ENCODE measurements around the gene ACSM2A. TPM values are rescaled to one million over a fixed set of nuclear protein-coding genes. Genes with fewer than 3 reads are reported as not detected.
"Not testable (repeated sequence)": the region's sequence is repeated elsewhere in the genome, so short reads cannot be mapped to it uniquely, and the experiment has no call there.

The ACSM2A gene
- total and polyA plus RNA-seq, 2 donors: 0.05 to 0.21 TPM

DNA sequence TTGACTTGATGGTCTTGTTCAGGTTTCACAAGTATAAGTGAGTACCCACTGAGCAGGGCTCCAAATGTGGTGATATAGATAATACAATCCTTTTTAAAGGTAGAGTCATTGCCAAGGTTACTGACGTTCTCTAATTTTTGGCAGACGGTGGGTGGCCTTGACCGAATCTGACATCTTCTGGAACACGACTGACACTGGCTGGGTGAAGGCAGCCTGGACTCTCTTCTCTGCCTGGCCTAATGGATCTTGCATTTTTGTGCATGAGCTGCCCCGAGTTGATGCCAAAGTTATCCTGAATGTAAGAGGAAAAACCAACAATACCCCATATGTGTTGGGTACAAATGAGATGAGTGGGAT is 27.6 kb upstream of the ACSM2A start:
- H3K4me3 ChIP-seq (ENCODE audit: low read length in 2 of 2); H3K36me3 ChIP-seq (ENCODE audit: control insufficient read depth in 2 of 2, insufficient read depth in 2 of 2, low read length in 1 of 2); H3K4me1 ChIP-seq (ENCODE audit: control insufficient read depth in 2 of 2, insufficient read depth in 2 of 2, low read length in 2 of 2); H3K9me3 ChIP-seq (ENCODE audit: control insufficient read depth in 2 of 2, insufficient read depth in 1 of 2, low read length in 1 of 2); H3K27me3 ChIP-seq (ENCODE audit: control insufficient read depth in 2 of 2, insufficient read depth in 1 of 2, low read length in 1 of 2); DNase-seq (ENCODE audit: low read depth in 6 of 9, low spot score in 9 of 9); H3K27ac ChIP-seq (ENCODE audit: low read depth in 1 of 2, low read length in 1 of 2): not testable (repeated sequence)
- WGBS: 91% methylated on average over 5 of the region's 5 CpGs

DNA sequence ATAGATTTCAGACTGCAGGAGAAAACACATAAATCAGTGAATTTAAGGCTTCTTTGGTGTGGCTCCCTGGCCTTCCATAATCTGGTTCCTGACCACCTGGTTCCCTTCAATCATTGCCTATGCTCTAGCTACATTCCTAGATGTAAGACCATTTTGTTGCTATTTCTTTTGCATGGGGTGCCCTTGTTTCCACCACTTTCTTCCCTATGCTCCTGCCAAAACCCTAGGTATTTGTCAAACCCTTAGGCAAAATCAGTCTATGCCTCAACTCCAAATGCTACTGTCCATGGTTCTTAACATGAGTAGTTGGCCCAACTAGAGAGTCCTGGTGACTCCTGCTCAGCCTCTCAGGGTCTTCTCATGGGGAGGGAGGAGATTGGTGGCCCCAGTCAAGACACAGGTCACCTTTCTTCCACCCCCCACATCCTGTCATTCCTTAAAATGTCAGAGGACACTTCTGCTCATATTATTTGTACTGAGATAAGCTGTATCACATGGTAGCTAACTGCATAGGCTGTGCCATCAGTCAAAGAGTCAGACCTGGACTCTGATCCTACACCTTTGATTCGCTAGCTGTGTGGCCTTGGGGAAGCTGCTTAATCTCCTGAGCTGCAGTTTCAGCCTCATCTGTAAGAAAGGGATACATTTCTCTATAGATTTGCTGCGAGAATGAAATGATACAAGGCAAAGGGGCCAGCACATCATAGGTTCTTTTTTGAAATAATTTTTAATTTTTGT is 27.0 kb upstream of the ACSM2A start:
- H3K27ac ChIP-seq (ENCODE audit: low read depth in 1 of 2, low read length in 1 of 2): no peak overlapping the region
- no peaks in the 10 kb centered on the region for H3K36me3 ChIP-seq (ENCODE audit: control insufficient read depth in 2 of 2, insufficient read depth in 2 of 2, low read length in 1 of 2)
- no peaks in the 10 kb centered on the region for H3K4me1 ChIP-seq (ENCODE audit: control insufficient read depth in 2 of 2, insufficient read depth in 2 of 2, low read length in 2 of 2)
- WGBS: 76% methylated on average over 2 of the region's 2 CpGs
- H3K27me3 ChIP-seq (ENCODE audit: control insufficient read depth in 2 of 2, insufficient read depth in 1 of 2, low read length in 1 of 2): no peaks in the 10 kb centered on the region
- H3K4me3 ChIP-seq (ENCODE audit: low read length in 2 of 2): no peak overlapping the region
- no peak for DNase-seq (ENCODE audit: low read depth in 6 of 9, low spot score in 9 of 9)
- no peaks in the 10 kb centered on the region for H3K9me3 ChIP-seq (ENCODE audit: control insufficient read depth in 2 of 2, insufficient read depth in 1 of 2, low read length in 1 of 2)

- DNase-seq (ENCODE audit: low read depth in 6 of 9, low spot score in 9 of 9); H3K27me3 ChIP-seq (ENCODE audit: control insufficient read depth in 2 of 2, insufficient read depth in 1 of 2, low read length in 1 of 2); H3K4me3 ChIP-seq (ENCODE audit: low read length in 2 of 2); H3K4me1 ChIP-seq (ENCODE audit: control insufficient read depth in 2 of 2, insufficient read depth in 2 of 2, low read length in 2 of 2); H3K27ac ChIP-seq (ENCODE audit: low read depth in 1 of 2, low read length in 1 of 2); H3K9me3 ChIP-seq (ENCODE audit: control insufficient read depth in 2 of 2, insufficient read depth in 1 of 2, low read length in 1 of 2); H3K36me3 ChIP-seq (ENCODE audit: control insufficient read depth in 2 of 2, insufficient read depth in 2 of 2, low read length in 1 of 2): not testable (repeated sequence)
- WGBS: 72% methylated on average over 2 of the region's 2 CpGs
These were observed 23.9 kb upstream of the ACSM2A start for GRCh38 chr16:20427401-20427797.

- not testable (repeated sequence) for H3K27ac ChIP-seq (ENCODE audit: low read depth in 1 of 2, low read length in 1 of 2)
These were observed 21.8 kb upstream of the ACSM2A start for GRCh38 chr16:20429499-20429898.

GRCh38 chr16:20430480-20430879 is 20.8 kb upstream of the ACSM2A start:
- DNase-seq (ENCODE audit: low read depth in 6 of 9, low spot score in 9 of 9); H3K4me3 ChIP-seq (ENCODE audit: low read length in 2 of 2); H3K4me1 ChIP-seq (ENCODE audit: control insufficient read depth in 2 of 2, insufficient read depth in 2 of 2, low read length in 2 of 2); H3K9me3 ChIP-seq (ENCODE audit: control insufficient read depth in 2 of 2, insufficient read depth in 1 of 2, low read length in 1 of 2); H3K27ac ChIP-seq (ENCODE audit: low read depth in 1 of 2, low read length in 1 of 2); H3K27me3 ChIP-seq (ENCODE audit: control insufficient read depth in 2 of 2, insufficient read depth in 1 of 2, low read length in 1 of 2); H3K36me3 ChIP-seq (ENCODE audit: control insufficient read depth in 2 of 2, insufficient read depth in 2 of 2, low read length in 1 of 2): not testable (repeated sequence)
- WGBS: 96% methylated on average over 1 of the region's 1 CpG

More at GRCh38 chr16:20429499-20429898, 21.8 kb upstream of the ACSM2A start:
- 86% methylated on average over 7 of the region's 7 CpGs for WGBS
- not testable (repeated sequence) for H3K36me3 ChIP-seq (ENCODE audit: control insufficient read depth in 2 of 2, insufficient read depth in 2 of 2, low read length in 1 of 2); H3K9me3 ChIP-seq (ENCODE audit: control insufficient read depth in 2 of 2, insufficient read depth in 1 of 2, low read length in 1 of 2); H3K4me3 ChIP-seq (ENCODE audit: low read length in 2 of 2); H3K27me3 ChIP-seq (ENCODE audit: control insufficient read depth in 2 of 2, insufficient read depth in 1 of 2, low read length in 1 of 2); DNase-seq (ENCODE audit: low read depth in 6 of 9, low spot score in 9 of 9); H3K4me1 ChIP-seq (ENCODE audit: control insufficient read depth in 2 of 2, insufficient read depth in 2 of 2, low read length in 2 of 2)

DNA sequence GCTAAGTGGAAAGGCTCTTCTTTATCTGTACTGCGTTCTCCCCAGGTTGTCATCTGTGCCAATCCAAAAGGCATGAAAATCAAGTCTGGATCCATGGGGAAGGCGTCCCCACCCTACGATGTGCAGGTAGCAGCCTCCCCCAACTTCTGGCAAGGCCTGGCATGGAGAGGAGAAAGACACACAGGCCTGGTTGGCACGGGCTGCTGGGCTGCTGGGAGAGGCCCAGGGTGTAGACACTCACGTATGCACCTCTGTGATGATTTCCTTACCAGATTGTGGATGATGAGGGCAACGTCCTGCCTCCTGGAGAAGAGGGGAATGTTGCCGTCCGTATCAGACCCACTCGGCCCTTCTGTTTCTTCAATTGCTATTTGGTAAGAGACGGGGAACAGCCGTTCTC is 20.4 kb upstream of the ACSM2A start:
- no peak overlapping the region for H3K27ac ChIP-seq (ENCODE audit: low read depth in 1 of 2, low read length in 1 of 2)
- no peaks in the 10 kb centered on the region for H3K4me1 ChIP-seq (ENCODE audit: control insufficient read depth in 2 of 2, insufficient read depth in 2 of 2, low read length in 2 of 2)
- no peaks in the 10 kb centered on the region for H3K36me3 ChIP-seq (ENCODE audit: control insufficient read depth in 2 of 2, insufficient read depth in 2 of 2, low read length in 1 of 2)
- H3K9me3 ChIP-seq (ENCODE audit: control insufficient read depth in 2 of 2, insufficient read depth in 1 of 2, low read length in 1 of 2): no peaks in the 10 kb centered on the region
- no peaks in the 10 kb centered on the region for H3K27me3 ChIP-seq (ENCODE audit: control insufficient read depth in 2 of 2, insufficient read depth in 1 of 2, low read length in 1 of 2)
- DNase-seq (ENCODE audit: low read depth in 6 of 9, low spot score in 9 of 9): no peak
- H3K4me3 ChIP-seq (ENCODE audit: low read length in 2 of 2): no peak overlapping the region
- 90% methylated on average over 11 of the region's 11 CpGs for WGBS

GRCh38 chr16:20438950-20439349 is 12.4 kb upstream of the ACSM2A start:
- not testable (repeated sequence) for H3K9me3 ChIP-seq (ENCODE audit: control insufficient read depth in 2 of 2, insufficient read depth in 1 of 2, low read length in 1 of 2); H3K27me3 ChIP-seq (ENCODE audit: control insufficient read depth in 2 of 2, insufficient read depth in 1 of 2, low read length in 1 of 2); H3K36me3 ChIP-seq (ENCODE audit: control insufficient read depth in 2 of 2, insufficient read depth in 2 of 2, low read length in 1 of 2); H3K4me3 ChIP-seq (ENCODE audit: low read length in 2 of 2); DNase-seq (ENCODE audit: low read depth in 6 of 9, low spot score in 9 of 9); H3K4me1 ChIP-seq (ENCODE audit: control insufficient read depth in 2 of 2, insufficient read depth in 2 of 2, low read length in 2 of 2); H3K27ac ChIP-seq (ENCODE audit: low read depth in 1 of 2, low read length in 1 of 2)
- 88% methylated on average over 1 of the region's 2 CpGs for WGBS

DNA sequence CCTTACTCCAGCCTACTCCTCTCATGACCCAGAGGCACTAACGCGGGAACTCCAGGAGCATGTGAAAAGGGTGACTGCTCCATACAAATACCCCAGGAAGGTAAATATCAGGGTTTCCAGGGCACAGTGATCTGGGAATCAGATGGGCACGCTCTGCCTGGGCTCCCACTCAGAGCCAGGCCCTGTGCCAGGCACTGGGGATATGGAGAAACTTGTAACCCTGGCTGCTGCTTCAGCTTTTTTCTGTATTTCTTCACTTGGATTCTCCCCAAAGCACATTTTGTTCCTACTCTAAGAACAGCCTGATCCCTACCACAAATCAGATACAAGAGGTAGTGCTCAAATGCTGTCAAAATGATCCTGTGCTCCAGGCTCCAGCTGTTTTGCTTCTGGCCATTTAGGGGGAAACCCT is 11.5 kb upstream of the ACSM2A start:
- 85% methylated on average over 3 of the region's 3 CpGs for WGBS
- DNase-seq (ENCODE audit: low read depth in 6 of 9, low spot score in 9 of 9); H3K4me1 ChIP-seq (ENCODE audit: control insufficient read depth in 2 of 2, insufficient read depth in 2 of 2, low read length in 2 of 2); H3K27ac ChIP-seq (ENCODE audit: low read depth in 1 of 2, low read length in 1 of 2); H3K27me3 ChIP-seq (ENCODE audit: control insufficient read depth in 2 of 2, insufficient read depth in 1 of 2, low read length in 1 of 2); H3K9me3 ChIP-seq (ENCODE audit: control insufficient read depth in 2 of 2, insufficient read depth in 1 of 2, low read length in 1 of 2); H3K4me3 ChIP-seq (ENCODE audit: low read length in 2 of 2); H3K36me3 ChIP-seq (ENCODE audit: control insufficient read depth in 2 of 2, insufficient read depth in 2 of 2, low read length in 1 of 2): not testable (repeated sequence)

DNA sequence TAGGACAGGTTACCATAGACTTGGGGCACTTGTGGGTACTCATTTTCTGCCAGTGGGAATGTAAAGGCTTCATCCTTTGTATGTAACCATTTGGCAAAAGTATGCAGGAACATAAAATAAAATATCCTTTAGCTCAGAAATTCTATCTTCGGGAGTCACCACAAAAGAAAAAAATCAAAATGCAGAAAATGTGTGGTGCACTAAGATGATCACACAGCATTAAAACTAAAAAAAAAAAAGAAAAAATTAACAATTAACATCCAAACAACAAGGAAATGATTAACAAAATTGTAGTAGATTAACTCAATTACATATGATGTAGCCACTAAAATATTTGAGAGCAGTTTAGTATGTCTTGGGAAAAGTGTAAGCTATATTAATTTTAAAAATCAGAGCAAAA is 10.6 kb upstream of the ACSM2A start:
- not testable (repeated sequence) for H3K4me3 ChIP-seq (ENCODE audit: low read length in 2 of 2); H3K36me3 ChIP-seq (ENCODE audit: control insufficient read depth in 2 of 2, insufficient read depth in 2 of 2, low read length in 1 of 2); H3K27ac ChIP-seq (ENCODE audit: low read depth in 1 of 2, low read length in 1 of 2); H3K9me3 ChIP-seq (ENCODE audit: control insufficient read depth in 2 of 2, insufficient read depth in 1 of 2, low read length in 1 of 2); H3K4me1 ChIP-seq (ENCODE audit: control insufficient read depth in 2 of 2, insufficient read depth in 2 of 2, low read length in 2 of 2); H3K27me3 ChIP-seq (ENCODE audit: control insufficient read depth in 2 of 2, insufficient read depth in 1 of 2, low read length in 1 of 2); DNase-seq (ENCODE audit: low read depth in 6 of 9, low spot score in 9 of 9)
- 100% methylated on average over 1 of the region's 1 CpG for WGBS

GRCh38 chr16:20441191-20441590 is 10.1 kb upstream of the ACSM2A start:
- H3K9me3 ChIP-seq (ENCODE audit: control insufficient read depth in 2 of 2, insufficient read depth in 1 of 2, low read length in 1 of 2): no peaks in the 10 kb centered on the region
- H3K27me3 ChIP-seq (ENCODE audit: control insufficient read depth in 2 of 2, insufficient read depth in 1 of 2, low read length in 1 of 2): no peaks in the 10 kb centered on the region
- H3K27ac ChIP-seq (ENCODE audit: low read depth in 1 of 2, low read length in 1 of 2): no peak overlapping the region
- H3K36me3 ChIP-seq (ENCODE audit: control insufficient read depth in 2 of 2, insufficient read depth in 2 of 2, low read length in 1 of 2): no peaks in the 10 kb centered on the region
- H3K4me1 ChIP-seq (ENCODE audit: control insufficient read depth in 2 of 2, insufficient read depth in 2 of 2, low read length in 2 of 2): no peaks in the 10 kb centered on the region
- DNase-seq (ENCODE audit: low read depth in 6 of 9, low spot score in 9 of 9): no peak
- no peak overlapping the region for H3K4me3 ChIP-seq (ENCODE audit: low read length in 2 of 2)
- WGBS: 78% methylated on average over 3 of the region's 3 CpGs
